Jurkat, Clone E6-1 (cell line): Measurements from ENCODE around the gene RAMP1.

ENCODE experiments used
- DNase-seq: peaks from one replicate; pipeline ENCODE4 v3.0.0-alpha.2; 2011; ENCODE audit warnings: low read depth, low spot score
- H3K4me3 ChIP-seq: 2 replicates; pipeline ENCODE4 v1.5.1; 2011; ENCODE audit warnings: mild to moderate bottlenecking, low read length, control low read depth, moderate library complexity

RAMP1 gene

DNA sequence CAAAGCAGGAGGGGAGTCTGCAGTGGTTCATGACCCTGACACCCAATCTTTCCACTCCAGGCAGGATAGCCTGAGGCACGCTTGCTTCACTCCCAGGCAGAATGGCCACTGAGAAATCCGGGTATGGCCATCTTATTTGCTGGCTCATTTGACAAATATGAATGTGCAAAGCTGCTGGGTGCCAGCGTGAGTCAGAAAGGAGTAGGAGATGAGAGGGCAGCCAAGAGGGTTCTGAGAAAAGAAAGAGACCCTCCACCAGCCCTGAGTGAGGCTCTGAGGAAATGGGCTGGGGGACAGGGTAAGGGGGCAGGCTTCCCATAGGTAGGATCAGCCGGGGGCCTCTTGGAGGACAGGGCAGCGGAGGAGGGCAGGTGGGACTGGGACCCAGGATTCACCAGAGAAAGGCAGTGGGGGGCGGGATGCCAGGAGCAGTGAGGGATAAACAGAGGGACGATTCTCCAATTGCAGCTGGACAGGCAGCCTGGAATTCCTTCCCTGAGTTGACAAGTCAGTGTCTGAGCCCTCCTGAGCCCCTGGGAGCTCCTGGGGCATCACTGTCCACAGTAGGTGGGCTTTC is 15.2 kb downstream of the RAMP1 start:
- no peak for DNase-seq

DNA sequence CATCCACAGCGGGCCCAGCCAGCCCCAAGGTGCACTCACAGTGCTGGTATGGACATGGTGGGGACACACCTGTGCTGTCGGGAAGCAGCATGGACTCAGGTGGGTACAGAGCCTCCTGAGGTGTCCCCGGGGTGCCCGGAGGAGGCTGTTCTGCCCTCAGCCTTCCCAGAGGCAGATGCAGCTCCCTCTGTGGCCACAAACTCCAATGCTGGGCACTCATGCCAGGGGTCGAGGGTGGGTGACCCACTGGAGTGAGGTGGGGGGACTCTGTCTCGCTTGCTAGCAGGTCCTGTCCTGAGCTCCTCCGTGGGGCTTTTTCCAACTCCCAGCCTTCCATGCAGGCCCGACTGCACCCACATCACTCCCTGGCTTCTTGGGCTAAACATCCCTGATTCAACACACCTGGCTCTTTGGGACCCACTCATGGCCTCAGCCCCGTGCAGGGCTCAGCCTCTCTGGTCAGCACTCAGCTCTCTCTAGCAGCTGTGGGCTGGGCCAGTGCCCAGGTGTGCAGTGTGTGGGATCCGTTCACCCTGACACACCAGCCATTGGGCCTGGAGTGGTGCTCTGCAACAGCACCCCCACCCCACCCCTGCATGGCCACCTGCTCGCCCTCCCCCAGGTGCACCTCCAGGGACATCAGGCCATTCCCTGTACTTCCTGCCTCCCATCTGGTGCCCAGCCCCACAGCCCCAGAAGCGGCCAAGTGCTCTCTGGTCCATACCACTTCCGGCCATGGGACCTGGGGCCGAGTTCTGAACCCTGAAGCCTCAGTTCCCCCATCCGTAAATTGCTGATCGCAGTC is 16.0 kb downstream of the RAMP1 start:
- no peak for DNase-seq
- H3K4me3 ChIP-seq, result no peak overlapping the region

More for the DNA sequence above, 15.2 kb downstream of the RAMP1 start:
- H3K4me3 ChIP-seq, result no peak overlapping the region

DNA sequence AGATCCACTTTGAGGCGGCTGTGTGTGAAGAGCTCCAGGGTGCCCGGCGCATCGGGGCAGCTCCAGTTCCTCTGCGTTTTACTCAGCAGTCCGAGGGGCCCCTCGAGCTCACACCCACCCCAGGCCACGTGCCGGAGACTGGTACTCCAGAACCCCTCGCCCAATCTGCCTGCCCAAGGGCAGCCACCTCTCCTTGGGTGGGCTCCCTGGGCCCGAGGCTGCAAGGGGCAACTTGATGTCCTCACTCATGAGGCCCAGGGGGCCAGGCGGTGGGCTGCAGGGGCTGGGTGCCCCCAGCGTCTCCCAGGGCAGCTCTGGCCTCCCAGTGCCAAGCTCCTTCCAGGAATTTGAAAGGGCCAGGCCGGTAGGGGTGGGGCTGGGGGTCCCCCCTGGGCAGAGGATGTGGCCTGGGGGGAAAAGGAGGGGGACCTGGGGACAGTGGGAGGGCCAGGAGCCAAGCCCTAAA is 16.7 kb downstream of the RAMP1 start:
- no peak for DNase-seq
- H3K4me3 ChIP-seq, result no peak overlapping the region

DNA sequence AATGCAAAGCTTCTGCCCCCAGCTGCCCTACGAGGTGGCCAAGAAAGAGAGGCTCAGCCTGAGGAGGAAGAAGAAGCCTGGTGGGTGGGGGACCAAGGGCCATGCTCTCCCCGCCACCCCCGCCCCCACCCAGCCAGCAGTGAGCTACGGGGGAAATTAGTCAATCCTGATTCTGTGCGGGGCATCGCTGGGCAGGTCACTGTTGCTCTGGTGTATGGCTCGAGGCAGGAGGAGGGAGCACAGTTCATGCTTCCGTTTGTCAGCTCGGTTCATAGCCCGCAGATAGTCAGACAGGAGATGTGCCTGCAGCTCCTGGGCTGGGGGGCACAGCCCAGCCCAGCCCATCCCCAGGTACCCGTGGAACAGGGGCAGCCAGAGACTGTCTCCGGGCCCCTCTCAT is 17.1 kb downstream of the RAMP1 start:
- no peak overlapping the region for H3K4me3 ChIP-seq
- DNase-seq, result no peak

DNA sequence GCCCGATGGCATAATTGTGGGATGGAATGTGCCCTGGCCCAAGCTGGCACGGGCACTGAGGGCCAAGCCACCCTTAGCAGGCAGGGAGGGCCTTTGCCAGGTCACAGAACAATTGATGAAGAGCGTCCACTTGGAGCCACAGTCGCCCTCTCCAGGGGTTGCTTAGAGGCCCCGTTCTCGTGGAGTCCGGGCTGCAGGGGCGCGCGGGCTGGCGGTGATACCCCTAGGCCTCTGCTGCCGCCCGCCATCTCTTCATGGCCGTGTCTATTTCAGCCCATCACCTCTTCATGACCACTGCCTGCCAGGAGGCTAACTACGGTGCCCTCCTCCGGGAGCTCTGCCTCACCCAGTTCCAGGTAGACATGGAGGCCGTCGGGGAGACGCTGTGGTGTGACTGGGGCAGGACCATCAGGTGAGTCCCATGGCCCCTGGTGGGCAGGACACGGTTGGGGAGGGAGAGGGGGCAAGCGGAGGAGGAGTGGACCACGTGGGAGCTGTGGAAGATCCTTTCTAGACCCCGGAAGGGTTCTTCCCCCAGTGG is 17.6 kb downstream of the RAMP1 start:
- DNase-seq, result no peak

DNA sequence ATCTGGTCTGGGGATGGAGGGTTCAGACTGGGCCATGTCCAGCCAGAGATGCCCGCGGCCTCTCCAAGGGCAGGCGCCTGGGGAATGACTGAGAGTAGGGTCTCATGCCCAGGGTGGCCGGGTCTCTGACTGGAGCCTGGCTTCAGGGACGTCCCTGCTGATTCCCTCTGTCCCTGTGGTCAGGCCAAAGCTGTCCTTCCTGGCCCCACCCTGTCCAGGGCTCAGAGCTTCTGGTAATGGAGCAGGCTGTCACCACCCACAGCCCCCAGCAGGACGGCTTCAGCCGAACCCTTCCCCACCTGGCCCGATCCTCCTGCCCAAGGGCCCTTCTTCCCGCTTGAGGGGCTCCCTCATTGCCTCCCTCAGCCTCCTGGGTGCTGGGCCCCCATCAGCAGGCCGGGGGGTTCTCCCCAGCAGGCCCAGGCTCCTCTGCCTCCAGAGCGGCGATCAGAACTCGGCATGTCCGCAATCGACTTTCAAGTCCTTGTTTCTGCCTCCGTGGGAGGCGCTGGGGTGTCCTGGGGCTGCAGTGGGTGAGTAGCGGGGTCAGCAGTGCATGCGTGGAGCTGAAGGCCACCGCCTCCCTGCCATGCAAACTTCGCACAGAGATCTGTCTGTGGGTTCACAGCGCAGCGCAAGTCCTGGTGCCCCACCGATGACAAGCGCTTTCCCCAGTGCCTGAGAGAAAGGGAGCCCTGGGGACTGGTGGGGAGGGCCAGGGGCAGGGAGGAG is 18.3 kb downstream of the RAMP1 start:
- no peak for DNase-seq
- H3K4me3 ChIP-seq, result no peak overlapping the region

More for the DNA sequence above, 17.6 kb downstream of the RAMP1 start:
- no peak overlapping the region for H3K4me3 ChIP-seq

DNA sequence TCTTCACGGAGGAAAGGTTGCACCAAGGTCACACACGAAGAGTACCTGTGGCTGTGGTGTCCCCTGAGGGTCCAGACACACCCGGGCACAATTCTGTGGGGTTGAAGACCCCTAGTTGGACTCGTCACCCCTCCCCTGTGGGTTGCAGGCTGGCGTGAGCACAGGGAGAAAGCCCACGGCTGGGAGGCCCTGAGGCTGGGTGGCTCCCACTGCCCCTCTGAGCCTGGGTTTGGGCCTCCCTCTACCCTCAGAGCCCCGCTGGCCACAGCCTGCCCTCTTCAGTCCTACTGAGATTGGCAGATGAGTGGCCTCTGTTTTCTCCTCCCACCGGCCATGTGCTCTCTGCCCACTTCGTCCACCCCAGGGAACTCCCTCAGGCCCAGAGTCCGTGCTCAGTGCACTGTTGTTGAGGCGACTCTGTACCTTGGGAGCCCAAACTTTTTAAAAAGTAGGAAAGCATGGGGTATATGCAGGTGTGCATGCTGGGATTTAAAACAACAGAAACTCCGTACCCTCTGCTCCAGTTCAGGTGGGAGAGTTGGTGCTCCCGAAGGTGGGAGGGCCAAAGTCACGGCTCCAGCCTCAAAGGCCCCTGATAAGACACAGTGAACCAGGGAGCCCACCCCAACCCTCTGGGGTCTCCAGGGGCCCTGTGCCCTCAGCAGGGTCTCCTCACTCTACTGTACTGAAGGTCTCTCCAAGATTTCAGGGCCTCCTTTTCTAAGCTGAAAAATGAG is 19.1 kb downstream of the RAMP1 start:
- H3K4me3 ChIP-seq, result no peak overlapping the region
- DNase-seq, result no peak

DNA sequence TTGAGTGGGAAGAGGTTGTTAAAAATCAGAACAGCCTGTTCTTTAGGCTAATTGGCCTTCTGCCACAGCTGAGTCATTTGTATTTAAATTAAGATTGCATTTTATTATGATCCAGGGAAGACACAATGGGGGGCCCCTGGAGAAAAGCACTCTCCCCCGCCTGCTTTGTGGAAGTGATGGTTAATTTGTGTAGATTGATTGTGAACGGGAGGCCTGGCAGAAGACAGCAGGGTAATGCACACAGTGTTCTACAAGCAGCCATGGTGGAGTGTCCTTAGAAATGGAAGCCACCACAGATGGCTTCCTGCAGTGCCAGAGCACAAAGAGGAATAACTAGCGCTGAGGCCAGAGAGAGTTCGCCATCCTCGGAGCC is 19.6 kb downstream of the RAMP1 start:
- no peak overlapping the region for H3K4me3 ChIP-seq
- DNase-seq, result no peak

DNA sequence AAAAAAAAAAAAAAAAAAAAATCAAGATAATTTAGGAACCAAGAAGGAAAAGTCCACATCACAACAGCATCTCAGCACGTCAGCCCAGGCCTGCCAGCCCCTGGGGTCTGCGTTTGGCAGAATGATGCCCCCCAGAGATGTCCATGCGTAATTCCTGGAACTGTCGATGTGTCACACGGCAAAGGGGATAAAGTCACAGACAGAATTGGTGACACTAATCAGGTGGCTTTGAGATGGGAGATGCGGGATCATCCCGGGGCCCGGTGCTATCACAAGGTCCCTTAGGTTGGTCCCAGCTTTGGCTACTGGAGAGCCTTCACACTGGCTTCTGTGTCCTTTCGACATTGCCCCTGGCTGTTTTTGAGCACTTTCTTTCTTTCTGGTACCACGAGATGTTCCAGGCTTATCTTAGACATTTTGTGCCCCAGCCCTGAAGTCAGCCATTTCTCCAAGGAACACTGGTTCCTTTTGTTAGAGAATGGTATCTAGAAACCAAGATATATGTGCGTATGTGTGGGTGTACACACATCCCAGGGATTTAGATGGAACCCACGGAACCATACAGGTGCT is 20.7 kb downstream of the RAMP1 start:
- no peak overlapping the region for H3K4me3 ChIP-seq
- DNase-seq, result no peak

DNA sequence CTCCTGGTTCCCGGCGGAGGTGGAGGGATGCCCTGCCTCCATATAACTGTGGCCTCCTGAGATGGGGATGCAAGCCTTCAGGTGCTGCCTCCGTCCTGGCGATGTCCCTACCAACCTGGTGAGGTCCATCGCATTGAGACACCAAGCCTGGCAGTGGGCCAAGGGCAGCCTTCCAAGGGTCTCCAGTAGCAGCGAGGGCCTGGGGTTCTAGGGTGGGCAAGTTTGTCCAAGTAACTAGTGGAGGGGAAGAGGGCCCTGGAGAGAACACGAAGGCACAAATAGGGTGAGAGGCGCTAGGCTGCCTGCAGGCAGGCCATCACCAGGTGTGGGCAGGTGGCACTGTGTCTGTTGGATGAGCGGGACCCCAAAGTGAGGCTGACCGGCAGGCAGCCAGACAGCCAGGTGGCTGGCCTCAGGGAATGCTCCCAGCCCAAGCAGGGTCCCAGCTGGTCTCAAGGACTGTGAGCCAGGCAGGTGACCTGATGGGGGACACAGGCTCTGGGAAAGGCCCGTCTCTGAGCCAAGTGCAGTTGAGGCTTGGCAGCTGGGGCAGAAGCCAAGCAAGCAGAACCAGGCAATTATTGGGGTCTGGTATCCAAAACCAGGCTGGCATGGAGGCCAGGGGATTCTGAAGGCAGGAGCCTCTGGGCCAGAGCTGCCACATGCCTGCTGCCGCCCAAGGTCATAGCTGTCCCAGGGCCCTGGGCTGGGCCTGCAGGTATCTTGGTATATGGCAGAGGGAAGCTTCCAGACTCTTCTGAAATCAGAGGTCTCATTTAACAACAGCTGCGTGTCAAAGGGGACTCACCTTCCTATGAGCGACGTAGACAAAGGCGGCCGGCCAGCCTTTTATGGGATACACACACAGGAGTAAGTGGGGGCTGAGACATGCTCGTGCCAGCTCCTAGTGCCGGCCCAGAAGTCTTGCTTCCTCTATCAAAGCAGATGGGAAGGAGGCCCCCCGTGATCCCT is 23.4 kb downstream of the RAMP1 start:
- no peak for DNase-seq
- no peak overlapping the region for H3K4me3 ChIP-seq

DNA sequence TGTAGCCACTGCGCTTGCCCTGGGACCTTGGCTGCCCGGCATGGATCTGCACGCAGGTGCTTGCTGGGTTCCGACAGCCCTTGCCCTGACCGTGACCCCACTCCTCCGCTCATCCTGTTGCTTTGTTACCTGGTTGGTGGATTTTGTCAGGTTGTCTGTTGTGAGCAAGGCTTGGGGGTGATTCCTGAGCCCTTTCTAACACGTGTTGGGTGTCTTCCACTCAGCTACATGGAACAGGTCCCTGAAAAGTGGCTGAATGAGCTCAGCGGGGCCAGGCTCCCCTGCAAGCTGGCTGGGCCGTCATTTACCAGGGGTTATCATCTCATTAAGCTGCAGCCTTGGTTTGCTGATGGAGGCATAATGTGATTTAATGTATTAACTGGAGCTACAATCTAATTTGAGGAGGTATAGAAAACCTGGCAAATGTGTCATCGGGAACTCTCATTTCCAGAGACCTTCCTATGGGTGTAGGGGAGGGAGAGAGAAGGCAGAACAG is 24.6 kb downstream of the RAMP1 start:
- no peak for DNase-seq
- H3K4me3 ChIP-seq, result no peak overlapping the region

DNA sequence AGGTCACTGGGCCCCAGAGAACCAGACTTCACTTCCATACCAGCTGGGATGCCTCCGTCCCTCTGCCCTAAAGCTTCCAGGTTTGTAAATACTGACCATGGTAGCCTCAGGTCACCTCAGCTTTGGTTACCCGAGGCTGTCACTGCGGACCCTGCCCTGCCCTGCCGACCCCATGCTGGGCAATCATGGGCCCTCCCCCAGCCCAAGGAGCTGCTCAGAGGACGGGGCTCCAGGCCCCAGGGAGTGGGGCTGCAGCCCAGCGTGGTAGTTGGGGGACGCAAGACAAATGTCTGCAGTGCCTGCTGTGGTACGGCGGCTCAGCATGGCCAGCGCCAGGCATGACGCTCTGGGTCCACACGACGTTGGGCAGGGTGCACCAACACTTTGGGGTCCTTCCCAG is 25.3 kb downstream of the RAMP1 start:
- DNase-seq, result no peak
- no peak overlapping the region for H3K4me3 ChIP-seq

DNA sequence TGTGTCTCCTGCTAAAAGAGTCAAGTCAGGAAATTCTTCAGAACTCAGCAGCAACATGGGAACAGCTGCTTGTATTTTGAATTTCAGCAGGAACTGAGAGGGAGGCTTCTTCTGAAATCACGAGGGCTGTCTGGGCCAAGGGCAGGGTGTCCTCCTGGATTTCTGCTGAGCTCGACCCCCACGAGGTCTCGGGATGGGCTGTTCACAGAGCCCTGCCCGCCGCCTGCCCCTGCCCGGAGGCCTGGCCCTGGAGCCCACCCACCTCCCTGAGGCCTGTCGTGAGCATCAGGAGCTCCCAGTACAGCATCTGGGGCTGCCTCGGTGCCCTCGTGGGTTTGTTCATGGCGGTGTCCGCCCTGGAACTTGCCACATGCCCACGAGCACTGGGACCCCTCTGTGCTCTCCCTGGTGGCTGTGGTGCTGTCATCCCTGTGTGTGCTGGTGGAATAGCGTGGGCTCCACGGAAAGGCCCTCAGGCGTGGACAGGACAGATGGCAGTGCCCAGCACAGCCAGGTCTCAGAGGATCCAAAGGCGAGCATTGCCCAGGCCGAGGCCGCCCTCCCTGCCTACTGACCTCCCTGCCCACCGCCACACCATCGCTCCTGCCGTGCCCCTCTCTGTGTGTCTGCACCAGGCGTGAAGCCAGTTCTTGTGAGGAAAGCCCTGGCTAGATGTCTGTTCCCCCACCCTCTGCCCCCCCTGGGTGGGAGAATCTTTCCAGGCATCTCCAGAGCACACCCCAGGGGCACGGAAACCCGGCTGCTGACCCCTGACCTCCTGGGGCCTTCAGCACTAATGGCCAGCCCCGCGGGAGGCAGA is 25.9 kb downstream of the RAMP1 start:
- DNase-seq, result no peak
- no peak overlapping the region for H3K4me3 ChIP-seq

DNA sequence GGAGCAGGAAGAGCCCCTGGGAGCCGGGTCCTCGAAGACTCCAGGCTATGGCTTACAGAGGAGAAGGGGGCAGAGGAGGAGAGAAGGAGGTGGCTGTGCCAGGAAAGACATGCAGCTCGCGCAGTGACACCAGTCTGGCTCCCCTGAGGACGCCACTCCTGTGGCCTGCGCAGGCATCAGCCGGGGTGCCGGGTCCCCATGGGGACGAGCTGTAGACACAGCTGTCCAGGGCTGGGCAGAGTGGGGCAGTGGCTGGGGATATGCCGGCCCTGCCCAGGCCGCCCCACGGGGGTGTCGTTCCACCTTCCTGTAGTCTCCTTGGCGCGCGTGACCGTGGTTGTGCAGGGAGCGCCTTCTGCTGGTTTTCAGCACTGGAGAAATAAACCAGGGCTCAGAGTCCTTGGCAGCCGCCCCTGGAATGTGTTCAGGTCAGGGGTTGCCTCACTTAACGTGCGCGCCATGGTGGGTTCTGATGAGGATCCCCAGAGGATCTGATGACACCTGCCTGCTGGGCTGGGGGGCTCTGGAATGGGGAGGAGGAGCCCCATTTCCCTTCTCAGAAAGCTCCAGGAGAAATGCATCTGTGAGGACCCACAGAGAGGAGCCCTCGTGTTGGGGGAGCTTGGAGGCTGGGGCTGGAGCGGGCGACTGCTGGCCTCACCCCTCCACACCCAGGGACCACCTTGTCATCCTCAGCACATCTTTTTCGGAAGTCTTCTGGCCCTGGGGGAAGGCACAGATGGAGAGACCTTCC is 26.7 kb downstream of the RAMP1 start:
- no peak for DNase-seq
- no peak overlapping the region for H3K4me3 ChIP-seq

DNA sequence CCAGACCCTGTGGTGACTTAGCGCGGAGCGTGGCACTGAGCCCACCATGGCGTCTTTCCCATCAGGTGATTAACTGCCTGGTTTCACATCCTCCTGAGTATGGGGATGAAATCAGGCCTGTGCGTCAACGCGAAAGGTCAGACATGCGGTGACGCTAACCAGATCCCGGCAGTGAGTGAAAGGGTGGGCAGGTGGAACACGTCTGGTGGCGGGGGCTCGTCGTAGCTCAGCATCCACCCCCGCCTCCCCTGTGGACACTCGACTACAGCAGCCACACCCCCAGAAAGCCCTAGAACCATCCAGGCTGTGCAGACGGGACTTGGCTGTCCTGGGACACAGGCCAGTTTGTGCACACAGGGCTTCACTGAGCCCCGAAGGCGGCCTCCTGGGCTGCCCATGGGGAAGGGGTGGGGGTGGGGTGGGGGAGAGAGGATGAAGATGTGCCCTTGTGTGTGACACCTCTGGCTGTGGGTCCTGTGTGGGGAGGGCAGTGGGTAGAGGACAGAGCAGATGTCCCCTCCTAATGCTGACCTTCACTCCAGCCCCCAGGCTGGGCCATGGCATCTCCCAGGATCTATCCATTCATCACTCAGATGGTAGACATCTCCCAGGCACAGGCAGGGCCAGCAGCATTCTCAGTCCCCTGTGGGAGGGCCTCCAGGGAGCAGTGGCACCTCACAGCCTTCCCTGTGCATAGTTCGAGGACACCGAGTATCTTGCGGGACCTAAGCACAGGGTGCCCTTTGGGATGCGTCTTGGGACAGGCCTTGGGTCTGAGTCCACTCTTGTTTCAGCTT is 27.5 kb downstream of the RAMP1 start:
- no peak overlapping the region for H3K4me3 ChIP-seq
- DNase-seq, result no peak

DNA sequence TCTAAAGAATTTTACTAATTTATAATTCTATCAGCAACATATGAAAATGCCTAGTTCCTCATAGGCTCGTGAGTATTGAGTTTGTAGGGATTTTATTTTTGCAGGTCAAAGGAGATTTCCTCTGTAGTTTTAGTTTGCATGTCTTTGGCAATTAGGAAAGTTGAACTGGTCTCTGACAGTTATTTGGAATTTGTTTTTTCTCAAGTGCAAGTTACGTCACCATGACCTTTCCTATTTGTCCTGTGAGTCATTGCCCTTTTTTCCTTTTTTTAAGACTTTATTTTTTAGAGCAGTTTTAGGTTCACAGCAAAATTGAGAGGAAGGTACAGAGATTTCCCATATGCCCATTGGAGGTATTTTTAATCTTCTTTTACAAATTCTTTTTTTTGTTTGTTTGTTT is 29.0 kb downstream of the RAMP1 start:
- H3K4me3 ChIP-seq, result no peak overlapping the region
- no peak for DNase-seq
